SK-N-SH (cell line): Measurements from ENCODE around the gene P2RY14. TPM values are rescaled to one million over a fixed set of nuclear protein-coding genes. Genes with fewer than 3 reads are reported as not detected.

Experiments used
- CTCF ChIA-PET: fragments of 300-600, 350-600 bp; formaldehyde crosslinking; extraction: SDS; loops from one replicate; lab custom pipeline; 2021; lab: Yijun Ruan, JAX
- POLR2A ChIA-PET: fragments of 350-600 bp; sonication (Branson Sonifier 250); formaldehyde crosslinking; extraction: SDS; loops from one replicate; lab custom pipeline; 2020; ENCODE audit warnings: antibody characterized with exemption, inconsistent platforms; lab: Yijun Ruan, JAX
- DNase-seq: peaks from one replicate; pipeline ENCODE4 v3.0.0; 2012
- H2AFZ ChIP-seq: fragments of 200-600 bp; sonication (generic); 2 replicates; pipeline ENCODE4 v1.8.1; 2016; ENCODE audit warnings: antibody characterized with exemption, mild to moderate bottlenecking, low read depth
- H3F3A ChIP-seq: fragments of 200-600 bp; sonication (generic); replicated peaks from 2 replicates; pipeline ENCODE3; 2016; ENCODE audit warnings: antibody characterized with exemption, mild to moderate bottlenecking; ENCODE audit not compliant: insufficient read depth
- H3K27ac ChIP-seq, 2 experiments: fragments of 200-500 bp in 1 of 2; fragments of 200-600 bp in 1 of 2; sonication (Bioruptor generic) in 1 of 2; sonication (generic), shearing (Covaris generic) in 1 of 2; 2 replicates each; pipeline versions ENCODE4 v1.5.1 to v1.6.1; 2014 to 2016; ENCODE audit warnings: low read depth in 2 of 2, inconsistent platforms in 1 of 2, low read length in 1 of 2, mild to moderate bottlenecking in 1 of 2, mixed read lengths in 1 of 2
- H3K27me3 ChIP-seq: fragments of 200-600 bp; sonication (generic), shearing (Covaris generic); 2 replicates; pipeline ENCODE4 v1.6.1; 2016; ENCODE audit warnings: mixed run types; ENCODE audit not compliant: insufficient read depth
- H3K36me3 ChIP-seq, 2 experiments: fragments of 200-500 bp in 1 of 2; fragments of 200-600 bp in 1 of 2; sonication (Bioruptor generic) in 1 of 2; sonication (generic) in 1 of 2; replicated peaks in 1 of 2; 2 replicates each; pipeline versions ENCODE3 to v1.5.1; 2014 to 2016; ENCODE audit warnings: low read length in 1 of 2, mild to moderate bottlenecking in 1 of 2; ENCODE audit not compliant: insufficient read depth in 2 of 2, control insufficient read depth in 1 of 2
- H3K4me1 ChIP-seq, 2 experiments: fragments of 200-500 bp in 1 of 2; fragments of 200-600 bp in 1 of 2; sonication (Bioruptor generic) in 1 of 2; sonication (generic), shearing (Covaris generic) in 1 of 2; 2 replicates each; pipeline versions ENCODE4 v1.5.1 to v1.6.1; 2014 to 2016; ENCODE audit warnings: low read depth in 1 of 2, low read length in 1 of 2, mixed run types in 1 of 2; ENCODE audit not compliant: insufficient read depth in 2 of 2, control insufficient read depth in 1 of 2
- H3K4me2 ChIP-seq: fragments of 200-600 bp; sonication (generic), shearing (Covaris generic); 2 replicates; pipeline ENCODE4 v1.6.1; 2017; ENCODE audit warnings: mixed run types
- H3K4me3 ChIP-seq, 2 experiments: fragments of 200-500 bp in 1 of 2; fragments of 200-600 bp in 1 of 2; sonication (Bioruptor generic) in 1 of 2; sonication (generic), shearing (Covaris generic) in 1 of 2; 2 replicates each; pipeline versions ENCODE4 v1.5.1 to v1.8.1; 2014 to 2016; ENCODE audit warnings: low read depth in 2 of 2, inconsistent platforms in 1 of 2, low read length in 1 of 2, mild to moderate bottlenecking in 1 of 2, mixed read lengths in 1 of 2, moderate library complexity in 1 of 2
- H3K79me2 ChIP-seq: fragments of 200-600 bp; sonication (generic); 2 replicates; pipeline ENCODE4 v1.8.1; 2017; ENCODE audit warnings: mild to moderate bottlenecking; ENCODE audit not compliant: insufficient read depth
- H3K9ac ChIP-seq: fragments of 200-600 bp; sonication (generic); 2 replicates; pipeline ENCODE4 v1.6.1; 2017; ENCODE audit warnings: mixed run types
- H3K9me2 ChIP-seq: fragments of 200-600 bp; sonication (generic); 2 replicates; pipeline ENCODE4 v1.6.1; 2017; ENCODE audit warnings: mixed run types
- H3K9me3 ChIP-seq: fragments of 200-600 bp; sonication (generic); 2 replicates; pipeline ENCODE4 v1.6.1; 2017; ENCODE audit warnings: mixed run types, mild to moderate bottlenecking, moderate library complexity
- H4K20me1 ChIP-seq: fragments of 200-600 bp; sonication (generic); 2 replicates; pipeline ENCODE4 v1.6.1; 2017; ENCODE audit warnings: mild to moderate bottlenecking, mixed run types; ENCODE audit not compliant: insufficient read depth
- FOSL2 ChIP-seq: IDR thresholded peaks from 2 replicates; pipeline ENCODE4 v1.4.0; 2012; ENCODE audit warnings: low read depth, mild to moderate bottlenecking, moderate library complexity, borderline replicate concordance
- FOXJ3 ChIP-seq: sonication (generic); formaldehyde crosslinking; IDR thresholded peaks from 2 replicates; pipeline ENCODE4 v1.5.1; 2020; ENCODE audit warnings: mild to moderate bottlenecking, missing genetic modification reagents
- MEF2A ChIP-seq: IDR thresholded peaks from 2 replicates; pipeline ENCODE4 v1.4.0; 2012; ENCODE audit warnings: low read depth, borderline replicate concordance
- NRF1 ChIP-seq: IDR thresholded peaks from 2 replicates; pipeline ENCODE4 v1.6.1; 2012; ENCODE audit warnings: low read depth, mild to moderate bottlenecking, low read length
- POLR2AphosphoS5 ChIP-seq: IDR thresholded peaks from 2 replicates; pipeline ENCODE4 v1.6.1; 2012; ENCODE audit warnings: low read depth, low read length
- RAD21 ChIP-seq: IDR thresholded peaks from 2 replicates; pipeline ENCODE4 v1.6.1; 2012; ENCODE audit warnings: mild to moderate bottlenecking, low read length
- REST ChIP-seq: IDR thresholded peaks from 2 replicates; pipeline ENCODE4 v1.6.1; 2012; ENCODE audit warnings: mild to moderate bottlenecking, low read depth, low read length, moderate library complexity
- SIN3A ChIP-seq: IDR thresholded peaks from 2 replicates; pipeline ENCODE4 v1.6.1; 2012; ENCODE audit warnings: low read depth, mild to moderate bottlenecking, low read length, moderate library complexity, borderline replicate concordance
- SMC3 ChIP-seq: IDR thresholded peaks from 2 replicates; pipeline ENCODE4 v1.6.1; 2012; ENCODE audit warnings: low read depth, low read length, improper control_type of control experiment
- TCF12 ChIP-seq: IDR thresholded peaks from 2 replicates; pipeline ENCODE4 v1.4.0; 2012
- YY1 ChIP-seq: IDR thresholded peaks from 2 replicates; pipeline ENCODE4 v1.4.0; 2012; ENCODE audit warnings: low read depth, mild to moderate bottlenecking
- WGBS: methylation state at CpG from one replicate; pipeline ENCODE4 v1.1.6; 2017; ENCODE audit warnings: low lambda C conversion rate; 5-methylcytosine and 5-hydroxymethylcytosine counted together
- polyA plus RNA-seq, 3 experiments: library from polyadenylated mRNA; depleted of rRNA; stranded (reverse); fragments of >200 nt; gene quantifications; 2 replicates each; pipeline ENCODE4 v1.2.3, GENCODE V29; 2012
- TF ChIP-seq, protein P1 (sequence below): fragments of 150-350 bp; IDR thresholded peaks from 2 replicates; pipeline ENCODE4 v1.6.1; 2016; ENCODE audit warnings: mild to moderate bottlenecking, low read depth, low read length
- TF ChIP-seq, protein P2 (sequence below): fragments of 150-350 bp; IDR thresholded peaks from 2 replicates; pipeline ENCODE4 v1.6.1; 2017; ENCODE audit warnings: antibody characterized with exemption, low read length, low read depth, borderline replicate concordance

P2RY14 gene
- polyA plus RNA-seq, 1 of the 3 experiments (the other 2 are of a cell fraction) = not detected

DNA sequence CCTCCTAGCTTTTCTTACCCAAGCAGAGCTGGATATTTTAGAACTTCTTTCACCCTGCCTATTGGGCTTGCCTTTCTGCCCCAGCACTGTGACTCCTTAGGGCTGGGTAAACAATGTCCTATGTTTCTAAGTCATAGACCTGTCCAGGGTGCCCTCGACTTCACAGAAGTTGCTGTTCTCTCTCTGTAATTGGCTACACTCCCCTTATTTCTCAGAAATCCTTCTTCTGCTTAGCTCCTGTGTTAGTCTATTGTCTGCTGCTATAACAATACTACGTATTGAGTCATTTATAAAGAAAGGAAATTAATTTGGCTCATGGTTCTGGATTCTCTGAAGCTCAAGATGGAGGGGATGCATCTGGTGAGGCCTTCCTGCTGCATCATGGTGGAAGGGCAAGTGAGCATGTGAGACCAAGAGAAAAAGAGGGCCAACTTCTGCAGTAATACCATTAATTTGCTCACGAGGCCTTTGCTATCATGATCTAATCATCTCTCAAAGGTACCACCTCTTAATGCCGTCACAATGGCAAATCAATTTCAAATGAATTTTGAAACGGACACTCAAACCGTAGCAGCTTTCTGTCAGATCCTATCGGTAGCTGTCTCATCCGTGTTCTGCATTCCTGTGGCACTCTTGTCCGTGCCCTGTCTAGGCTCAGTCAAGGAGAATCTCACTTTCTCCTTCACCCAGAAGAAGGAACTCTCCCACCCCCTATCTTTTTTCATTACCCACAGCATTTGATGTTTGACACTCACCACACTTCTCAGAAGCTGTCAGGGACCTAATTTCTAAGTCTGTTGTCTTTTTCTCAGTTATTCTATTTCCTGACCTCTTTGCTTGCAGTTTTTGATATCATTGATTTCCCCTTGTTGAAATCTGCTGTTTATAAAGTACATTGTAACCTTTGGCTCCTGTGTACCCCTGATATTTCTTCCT lies 53.0 kb downstream of the P2RY14 start (continued):
- no peak for TF ChIP-seq RAD21
- TF ChIP-seq, protein P1, sequence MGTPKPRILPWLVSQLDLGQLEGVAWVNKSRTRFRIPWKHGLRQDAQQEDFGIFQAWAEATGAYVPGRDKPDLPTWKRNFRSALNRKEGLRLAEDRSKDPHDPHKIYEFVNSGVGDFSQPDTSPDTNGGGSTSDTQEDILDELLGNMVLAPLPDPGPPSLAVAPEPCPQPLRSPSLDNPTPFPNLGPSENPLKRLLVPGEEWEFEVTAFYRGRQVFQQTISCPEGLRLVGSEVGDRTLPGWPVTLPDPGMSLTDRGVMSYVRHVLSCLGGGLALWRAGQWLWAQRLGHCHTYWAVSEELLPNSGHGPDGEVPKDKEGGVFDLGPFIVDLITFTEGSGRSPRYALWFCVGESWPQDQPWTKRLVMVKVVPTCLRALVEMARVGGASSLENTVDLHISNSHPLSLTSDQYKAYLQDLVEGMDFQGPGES = no peak

DNA sequence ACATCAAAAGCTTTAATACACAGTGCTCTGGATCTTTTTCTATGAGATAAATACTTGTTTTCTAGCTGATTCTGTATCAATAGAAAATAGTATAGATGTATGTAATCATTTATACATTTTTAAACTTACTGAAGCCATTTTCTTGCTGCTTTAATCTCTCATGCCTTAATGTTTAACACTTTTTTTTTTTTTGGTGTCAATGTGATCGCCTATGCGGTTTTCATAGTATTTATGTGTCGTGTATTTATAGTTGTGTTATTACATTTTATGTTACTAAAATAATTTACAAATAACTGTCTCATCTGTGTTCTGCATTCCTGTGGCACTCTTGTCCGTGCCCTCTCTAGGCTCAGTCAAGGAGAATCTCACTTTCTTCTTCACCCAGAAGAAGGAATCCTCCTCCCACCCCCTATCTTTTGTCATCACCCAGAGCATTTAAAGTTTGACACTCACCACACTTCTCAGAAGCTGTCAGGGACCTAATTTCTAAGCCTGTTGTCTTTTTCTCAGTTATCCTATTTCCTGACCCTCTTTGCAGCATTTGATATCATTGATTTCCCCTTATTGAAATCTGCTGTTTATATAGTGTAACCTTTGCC lies 54.0 kb downstream of the P2RY14 start:
- H3K79me2 ChIP-seq = no peaks in the 10 kb centered on the region
- peaks cover 3% of the 10 kb centered on the region for H3F3A ChIP-seq
- WGBS = 77% methylated on average over 4 of the region's 4 CpGs
- H3K36me3 ChIP-seq = no peaks in the 10 kb centered on the region
- H4K20me1 ChIP-seq = no peaks in the 10 kb centered on the region
- H3K9me3 ChIP-seq = no peaks in the 10 kb centered on the region
- POLR2A ChIA-PET = no interaction called here
- H3K27ac ChIP-seq = no peak overlapping the region
- no peak overlapping the region for H3K4me2 ChIP-seq
- H2AFZ ChIP-seq = no peak overlapping the region
- H3K9ac ChIP-seq = no peak overlapping the region
- no peak overlapping the region for H3K4me3 ChIP-seq
- TF ChIP-seq SIN3A (no peak), REST (no peak), POLR2AphosphoS5 (no peak), YY1 (no peak), NRF1 (no peak), TCF12 (no peak), MEF2A (no peak), SMC3 (no peak), FOSL2 (no peak), FOXJ3 (CRISPR knock-in tag) (no peak)
- TF ChIP-seq, protein P2, sequence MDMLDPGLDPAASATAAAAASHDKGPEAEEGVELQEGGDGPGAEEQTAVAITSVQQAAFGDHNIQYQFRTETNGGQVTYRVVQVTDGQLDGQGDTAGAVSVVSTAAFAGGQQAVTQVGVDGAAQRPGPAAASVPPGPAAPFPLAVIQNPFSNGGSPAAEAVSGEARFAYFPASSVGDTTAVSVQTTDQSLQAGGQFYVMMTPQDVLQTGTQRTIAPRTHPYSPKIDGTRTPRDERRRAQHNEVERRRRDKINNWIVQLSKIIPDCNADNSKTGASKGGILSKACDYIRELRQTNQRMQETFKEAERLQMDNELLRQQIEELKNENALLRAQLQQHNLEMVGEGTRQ = no peak
- CTCF ChIA-PET = interaction anchor here (0.5 to 7.4 kb wide), 7 partner anchors 17 to 157 kb away, joined by 3 to 63 read pairs (median 3); partner anchors contain the start of gene P2RY14
- no peaks in the 10 kb centered on the region for H3K27me3 ChIP-seq
- H3K4me1 ChIP-seq = peaks cover 0 to 3% of the 10 kb centered on the region in 2 experiments; a peak in 2 of 4 replicates
- no peaks in the 10 kb centered on the region for H3K9me2 ChIP-seq
- no peak for DNase-seq
